ENCODE measurements around the gene ANKFN1. TPM values are rescaled to one million over a fixed set of nuclear protein-coding genes. Genes with fewer than 3 reads are reported as not detected.

The ANKFN1 gene
- total and polyA plus RNA-seq, 2 of the 13 experiments (the other 11 are each of a cell fraction or from before 2014, with no cell fraction given): not detected

DNA sequence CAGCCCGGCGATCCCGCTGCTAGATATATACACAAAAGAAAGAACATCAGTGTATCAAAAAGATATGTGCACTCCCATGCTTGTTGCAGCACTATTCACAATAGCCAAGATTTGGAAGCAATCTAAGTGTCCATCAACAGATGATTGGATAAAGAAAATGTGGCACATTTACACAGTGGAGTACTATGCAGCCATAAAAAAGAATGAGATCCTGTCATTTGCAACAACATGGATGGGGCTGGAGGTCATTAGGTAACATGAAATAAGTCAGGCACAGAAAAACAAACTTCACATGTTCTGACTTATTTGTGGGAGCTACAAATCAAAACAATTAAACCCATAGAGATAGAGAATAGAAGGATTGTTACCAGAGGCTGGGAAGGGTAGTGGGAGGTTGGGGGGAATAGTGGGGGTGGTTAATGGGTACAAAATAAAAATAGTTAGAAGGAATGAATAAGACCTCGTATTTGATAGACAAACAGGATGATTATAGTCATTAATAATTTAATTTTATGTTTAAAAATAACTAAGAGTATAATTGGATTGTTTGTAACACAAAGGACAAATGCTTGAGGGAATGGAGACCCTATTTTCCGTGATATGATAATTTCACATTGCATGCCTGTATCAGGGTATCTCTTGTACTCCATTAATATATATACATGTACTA, 263.5 kb downstream of the ANKFN1 start:
- FAIRE-seq: no peak
- Histone ChIP-seq H3K4me3 (replicated peaks in 1 of 3; ENCODE audit: insufficient read depth in 1 of 3, low read depth in 2 of 3, low read length in 3 of 3) (no peak overlapping the region), H3K9ac (ENCODE audit: insufficient read depth, low read depth, low read length) (no peak overlapping the region), H4K20me1 (ENCODE audit: insufficient read depth, low read length) (no peaks in the 10 kb centered on the region), H3K4me1 (ENCODE audit: insufficient read depth, low read length) (no peaks in the 10 kb centered on the region), H3K36me3 (replicated peaks in 1 of 2; ENCODE audit: control insufficient read depth in 1 of 2, insufficient read depth in 2 of 2, low read length in 2 of 2) (no peaks in the 10 kb centered on the region; a peak in 1 of 5 replicates), H3K27me3 (ENCODE audit: control insufficient read depth in 1 of 2, insufficient read depth in 2 of 2, low read length in 2 of 2) (no peaks in the 10 kb centered on the region; a peak in 1 of 5 replicates), H3K79me2 (ENCODE audit: insufficient read depth, low read length) (no peaks in the 10 kb centered on the region), H2AFZ (ENCODE audit: low read length) (no peak overlapping the region), H3K4me2 (ENCODE audit: low read depth, low read length) (no peak overlapping the region), H3K9me3 (ENCODE audit: low read length) (0 out of 2 replicates have a peak, but pooled peaks cover 4% of the 10 kb centered on the region), H3K27ac (ENCODE audit: extremely low read length, insufficient read depth, low read length) (no peak overlapping the region)
- CTCF ChIA-PET (ENCODE audit: low intra/inter-chr PET ratio, low total read pairs): no interaction called here
- intact Hi-C loops (cut with micrococcal nuclease; ENCODE audit: unreplicated experiment) (no loop called here), in situ Hi-C loops (cut with HindIII; ENCODE audit: extremely low pct_ligation_motif_present, low pct_unique_long_range_greater_than_20kb) (no loop called here)
- ATAC-seq: no peak
- POLR2A ChIA-PET: no interaction called here
- no TSS peak for BruUV-seq (replicated peaks)
- TF ChIP-seq HNRNPK (IDR thresholded peaks at IDR 0.05; ENCODE audit: low read depth, low read length, poor library complexity, severe bottlenecking) (peak; percentile 82), ZNF282 (IDR thresholded peaks at IDR 0.05; ENCODE audit: partially characterized antibody) (no peak)
- DNase-seq (ENCODE audit: low spot score): no peak
- 52% methylated on average over 5 of the region's 5 CpGs for WGBS (ENCODE audit: low lambda C conversion rate)

DNA sequence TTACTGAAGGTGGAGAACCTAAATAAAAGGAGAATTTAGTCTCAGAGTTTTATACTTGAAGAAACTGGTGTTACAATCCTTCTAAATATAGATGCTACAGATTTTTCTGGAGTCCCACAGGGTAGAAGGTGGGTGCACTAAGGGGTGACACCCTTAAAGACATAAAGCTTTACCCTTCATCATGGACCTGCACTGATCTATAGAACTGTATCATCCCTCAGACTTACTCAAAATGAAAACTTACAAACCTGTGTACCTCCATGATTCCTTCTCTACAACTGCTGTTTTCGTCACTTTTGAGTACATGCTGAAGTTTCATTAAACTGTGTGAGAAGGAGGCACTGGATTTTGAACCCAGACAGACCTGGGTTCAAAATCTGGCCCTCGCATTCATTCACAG, 270.7 kb downstream of the ANKFN1 start:
- Histone ChIP-seq H4K20me1 (ENCODE audit: insufficient read depth, low read length) (no peaks in the 10 kb centered on the region), H3K9me3 (ENCODE audit: low read length) (no peaks in the 10 kb centered on the region), H3K9ac (ENCODE audit: insufficient read depth, low read depth, low read length) (no peak overlapping the region), H3K4me1 (ENCODE audit: insufficient read depth, low read length) (no peaks in the 10 kb centered on the region), H3K4me3 (replicated peaks in 1 of 3; ENCODE audit: insufficient read depth in 1 of 3, low read depth in 2 of 3, low read length in 3 of 3) (no peak overlapping the region), H3K4me2 (ENCODE audit: low read depth, low read length) (no peak overlapping the region), H3K27ac (ENCODE audit: extremely low read length, insufficient read depth, low read length) (no peak overlapping the region), H3K79me2 (ENCODE audit: insufficient read depth, low read length) (no peaks in the 10 kb centered on the region), H3K27me3 (ENCODE audit: control insufficient read depth in 1 of 2, insufficient read depth in 2 of 2, low read length in 2 of 2) (no peaks in the 10 kb centered on the region), H2AFZ (ENCODE audit: low read length) (no peak overlapping the region), H3K36me3 (replicated peaks in 1 of 2; ENCODE audit: control insufficient read depth in 1 of 2, insufficient read depth in 2 of 2, low read length in 2 of 2) (no peaks in the 10 kb centered on the region)
- ATAC-seq (no peak), FAIRE-seq (no peak), DNase-seq (ENCODE audit: low spot score) (no peak)
- POLR2A ChIA-PET: no interaction called here
- no TSS peak for BruUV-seq (replicated peaks)
- intact Hi-C loops (cut with micrococcal nuclease; ENCODE audit: unreplicated experiment) (no loop called here), in situ Hi-C loops (cut with HindIII; ENCODE audit: extremely low pct_ligation_motif_present, low pct_unique_long_range_greater_than_20kb) (no loop called here)
- CTCF ChIA-PET (ENCODE audit: low intra/inter-chr PET ratio, low total read pairs): no interaction called here
- WGBS (ENCODE audit: low lambda C conversion rate): 0% methylated on average over 2 of the region's 2 CpGs
- no peak for TF ChIP-seq FOXC1 (CRISPR knock-in tag; IDR thresholded peaks at IDR 0.05; ENCODE audit: borderline replicate concordance)
- no peak for TF ChIP-seq PRMT3 (CRISPR knock-in tag; IDR thresholded peaks at IDR 0.05; ENCODE audit: borderline replicate concordance, low read depth)
- TF ChIP-seq, protein P1, sequence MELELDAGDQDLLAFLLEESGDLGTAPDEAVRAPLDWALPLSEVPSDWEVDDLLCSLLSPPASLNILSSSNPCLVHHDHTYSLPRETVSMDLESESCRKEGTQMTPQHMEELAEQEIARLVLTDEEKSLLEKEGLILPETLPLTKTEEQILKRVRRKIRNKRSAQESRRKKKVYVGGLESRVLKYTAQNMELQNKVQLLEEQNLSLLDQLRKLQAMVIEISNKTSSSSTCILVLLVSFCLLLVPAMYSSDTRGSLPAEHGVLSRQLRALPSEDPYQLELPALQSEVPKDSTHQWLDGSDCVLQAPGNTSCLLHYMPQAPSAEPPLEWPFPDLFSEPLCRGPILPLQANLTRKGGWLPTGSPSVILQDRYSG (CRISPR knock-in tag; IDR thresholded peaks at IDR 0.05): no peak
- TF ChIP-seq, protein P2, sequence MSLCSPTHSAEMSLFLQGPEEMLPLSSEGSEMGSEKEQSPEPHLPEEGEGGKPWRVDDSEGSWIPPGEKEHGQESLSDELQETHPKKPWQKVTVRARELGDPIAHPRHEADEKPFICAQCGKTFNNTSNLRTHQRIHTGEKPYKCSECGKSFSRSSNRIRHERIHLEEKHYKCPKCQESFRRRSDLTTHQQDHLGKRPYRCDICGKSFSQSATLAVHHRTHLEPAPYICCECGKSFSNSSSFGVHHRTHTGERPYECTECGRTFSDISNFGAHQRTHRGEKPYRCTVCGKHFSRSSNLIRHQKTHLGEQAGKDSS (CRISPR knock-in tag; IDR thresholded peaks at IDR 0.05; ENCODE audit: borderline replicate concordance, low read depth): no peak
- no peak for TF ChIP-seq MBNL3 (CRISPR knock-in tag; conservative IDR thresholded peaks at IDR 0.05)
- TF ChIP-seq ZNF317 (CRISPR knock-in tag; IDR thresholded peaks at IDR 0.05): no peak
- TF ChIP-seq ZNF713 (CRISPR knock-in tag; IDR thresholded peaks at IDR 0.05): no peak
- no peak for TF ChIP-seq ZNF678 (CRISPR knock-in tag; IDR thresholded peaks at IDR 0.05)
- TF ChIP-seq YY1 (IDR thresholded peaks at IDR 0.05; ENCODE audit: insufficient read depth, insufficient replicate concordance, low read depth, low read length): no peak
- no peak for TF ChIP-seq RELA (CRISPR knock-in tag; IDR thresholded peaks at IDR 0.05)
- TF ChIP-seq ZNF772 (CRISPR knock-in tag; IDR thresholded peaks at IDR 0.05): no peak
- TF ChIP-seq KAT2B (IDR thresholded peaks at IDR 0.05; ENCODE audit: borderline replicate concordance, low read depth, low read length): no peak
- no peak for TF ChIP-seq TMF1 (CRISPR knock-in tag; IDR thresholded peaks at IDR 0.05; ENCODE audit: low read depth)
- no peak for TF ChIP-seq NFE2L2 (IDR thresholded peaks at IDR 0.05; ENCODE audit: low read length)
- no peak for TF ChIP-seq HNRNPUL1 (IDR thresholded peaks at IDR 0.05; ENCODE audit: low read depth, low read length)
- no peak for TF ChIP-seq ZNF510 (CRISPR knock-in tag; IDR thresholded peaks at IDR 0.05; ENCODE audit: low read depth)
- TF ChIP-seq ARNT2 (CRISPR knock-in tag; IDR thresholded peaks at IDR 0.05; ENCODE audit: low read depth): no peak

All from HepG2 (cell line).